MV-4-11 (cell line): ENCODE results near the gene PRRG4.
A peak's percentile ranks its signal among the peaks of the same experiment; 100 is the strongest.
"Not testable (repeated sequence)": the region's sequence is repeated elsewhere in the genome, so short reads cannot be mapped to it uniquely, and the experiment has no call there.

Source experiments
- DNase-seq: peaks from one replicate; lab custom pipeline; 2025; lab: John Stamatoyannopoulos, UW

PRRG4 gene

GRCh38 chr11:32885556-32885955, 55.8 kb downstream of the PRRG4 start:
- DNase-seq = no peak

GRCh38 chr11:32886180-32886579, 56.5 kb downstream of the PRRG4 start:
- no peak for DNase-seq

GRCh38 chr11:32887707-32888383, 58.1 kb downstream of the PRRG4 start:
- DNase-seq = not testable (repeated sequence)

GRCh38 chr11:32888384-32888710, 58.6 kb downstream of the PRRG4 start:
- DNase-seq = not testable (repeated sequence)

- DNase-seq = no peak
Measured at GRCh38 chr11:32888805-32889204, 59.1 kb downstream of the PRRG4 start.

GRCh38 chr11:32890843-32891656, 61.3 kb downstream of the PRRG4 start:
- no peak for DNase-seq

GRCh38 chr11:32891657-32892354, 62.1 kb downstream of the PRRG4 start:
- peak; percentile 28 for DNase-seq

- peak; percentile 63 for DNase-seq
Measured at GRCh38 chr11:32892355-32893092, 62.8 kb downstream of the PRRG4 start, which contains the start of gene QSER1. Gene QSER1 (plus strand): TSS chr11:32892811. CDS start chr11:32893126, 315 bp downstream.

GRCh38 chr11:32893093-32893342, 63.3 kb downstream of the PRRG4 start:
- DNase-seq = no peak

- DNase-seq = peak; percentile 34
Measured at GRCh38 chr11:32893343-32894148, 63.8 kb downstream of the PRRG4 start.

- peak; percentile 64 for DNase-seq
Measured at GRCh38 chr11:32894149-32894827, 64.6 kb downstream of the PRRG4 start.

GRCh38 chr11:32894921-32895320, 65.2 kb downstream of the PRRG4 start:
- DNase-seq = no peak

- peak; percentile 18 for DNase-seq
Measured at GRCh38 chr11:32895471-32895870, 65.7 kb downstream of the PRRG4 start.

GRCh38 chr11:32897103-32897502, 67.4 kb downstream of the PRRG4 start:
- no peak for DNase-seq

- no peak for DNase-seq
Measured at GRCh38 chr11:32899438-32899837, 69.7 kb downstream of the PRRG4 start.

- DNase-seq = peak; percentile 41
Measured at GRCh38 chr11:32902089-32902665, 72.5 kb downstream of the PRRG4 start.

- DNase-seq = no peak
Measured at GRCh38 chr11:32905028-32905667, 75.4 kb downstream of the PRRG4 start.
